GM19043 (cell line): ENCODE data around the gene TMEM209.
"Not testable (repeated sequence)": the region's sequence is repeated elsewhere in the genome, so short reads cannot be mapped to it uniquely, and the experiment has no call there.

Experiments used
- ATAC-seq: cut with Tn5 transposase; IDR thresholded peaks from one replicate; pipeline ENCODE4 v1.9.1; 2021; ENCODE audit warnings: low read depth; ENCODE audit not compliant: unreplicated experiment

The TMEM209 gene

DNA sequence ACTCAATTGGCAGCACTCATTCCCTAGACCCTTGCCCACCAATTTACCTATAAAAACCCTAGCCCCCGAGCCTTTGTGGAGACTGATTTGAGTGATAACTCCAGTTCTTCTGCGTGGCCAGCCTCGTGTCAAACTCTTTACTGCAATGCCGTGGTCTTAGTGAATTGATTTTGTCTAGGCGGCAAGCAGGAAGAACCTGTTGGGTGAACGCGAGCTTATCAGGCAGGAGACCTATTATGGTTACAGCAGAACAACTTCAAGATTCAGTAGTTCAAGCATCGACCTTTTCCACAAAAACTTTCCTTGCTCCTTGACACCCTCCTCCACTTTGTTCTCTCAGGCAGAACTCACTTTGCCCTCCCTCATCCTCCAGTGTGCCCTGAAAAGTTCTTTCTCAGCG lies 14.7 kb upstream of the TMEM209 start:
- no peak for ATAC-seq

DNA sequence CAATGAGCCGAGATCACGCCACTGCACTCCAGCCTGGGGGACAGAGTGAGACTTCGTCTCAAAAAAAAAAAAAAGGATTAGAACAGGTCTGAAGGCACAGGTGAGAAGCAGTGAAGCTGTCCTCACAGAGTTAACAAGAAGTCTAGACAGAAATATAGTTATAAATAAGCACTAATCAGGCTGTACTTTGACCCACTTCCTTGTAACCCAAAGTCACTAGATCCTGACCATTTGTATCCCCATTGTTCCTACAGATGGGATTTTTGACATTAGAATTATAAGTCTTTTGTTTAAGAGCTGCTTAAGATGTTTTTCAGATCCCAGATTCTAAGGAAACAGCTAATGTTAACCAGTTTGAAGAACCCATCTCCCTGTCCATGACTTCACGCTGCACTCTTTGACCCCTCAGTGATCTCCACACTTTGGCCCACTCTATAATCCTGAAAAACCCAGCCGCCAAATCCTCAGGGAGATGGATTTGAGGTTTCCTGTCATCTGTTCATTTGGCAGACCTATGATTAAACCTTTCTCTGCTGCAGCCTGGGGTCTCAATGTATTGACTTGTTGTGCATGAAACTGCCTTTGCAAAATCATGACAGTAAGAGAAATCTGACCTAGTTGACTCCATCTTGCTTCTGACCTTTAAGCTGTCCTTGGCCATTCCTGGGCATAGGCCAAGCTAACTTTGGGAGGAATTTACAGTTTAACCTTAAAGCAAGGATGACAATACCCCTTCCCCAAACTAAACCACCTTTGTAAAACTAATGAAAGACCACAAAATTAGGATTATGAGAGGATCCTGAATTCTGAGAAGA lies 13.8 kb upstream of the TMEM209 start:
- no peak for ATAC-seq

DNA sequence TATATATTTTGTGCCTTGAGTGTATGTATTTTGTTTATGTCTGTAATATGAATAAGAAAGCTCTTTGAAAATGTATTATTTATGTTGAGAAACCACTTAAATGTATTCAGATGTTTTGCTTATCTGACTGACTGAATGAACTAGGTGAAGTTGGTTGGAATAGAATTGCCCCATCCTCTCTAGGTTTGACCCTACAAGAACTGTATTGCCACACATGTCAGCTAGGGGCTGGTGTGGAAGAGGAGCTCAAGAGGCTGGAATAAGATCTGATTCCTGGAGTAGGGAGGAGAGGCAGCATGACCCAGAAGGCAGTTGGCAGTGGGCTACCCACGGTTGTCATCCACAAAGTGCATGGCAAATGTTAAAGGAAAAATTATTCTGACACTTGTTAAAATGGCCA lies 11.5 kb upstream of the TMEM209 start:
- ATAC-seq = no peak

DNA sequence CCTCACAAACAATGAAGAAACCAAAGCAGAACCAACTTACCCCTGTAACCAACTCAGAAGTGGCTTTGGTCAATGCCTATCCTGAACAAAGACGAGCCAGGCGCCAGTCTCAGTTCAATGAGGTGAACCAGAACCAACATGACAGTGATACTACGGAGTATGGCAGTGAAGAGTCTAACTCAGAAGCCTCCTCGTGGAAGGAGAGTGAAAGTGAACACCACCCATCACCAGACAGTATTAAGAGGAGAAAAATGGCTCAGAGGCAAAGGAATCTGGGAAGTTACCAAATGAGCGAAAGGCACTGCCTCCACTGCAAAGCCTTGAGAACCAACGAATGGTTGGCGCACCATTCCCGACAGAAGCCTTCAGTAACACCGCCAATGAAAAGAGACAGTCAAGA lies 10.8 kb upstream of the TMEM209 start:
- no peak for ATAC-seq

DNA sequence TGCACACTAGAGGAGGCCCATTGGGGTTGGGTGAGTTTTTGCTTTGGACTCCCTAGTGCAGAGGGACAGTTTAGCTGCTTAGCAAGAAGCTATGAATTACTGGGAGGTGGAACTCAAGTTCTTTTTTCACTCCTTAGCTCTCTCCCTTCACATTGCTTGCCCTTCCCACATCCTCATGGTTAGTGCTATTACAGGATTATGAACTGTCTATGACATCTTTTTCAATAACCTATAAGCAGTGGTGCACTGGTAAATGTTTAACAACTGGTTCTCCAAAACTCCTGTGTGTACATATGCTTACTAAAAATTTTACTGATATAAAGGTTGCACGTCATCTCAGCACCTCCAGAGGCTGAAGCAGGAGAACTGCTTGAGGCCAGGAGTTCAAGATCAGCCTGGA lies 8.6 kb upstream of the TMEM209 start:
- ATAC-seq = no peak

DNA sequence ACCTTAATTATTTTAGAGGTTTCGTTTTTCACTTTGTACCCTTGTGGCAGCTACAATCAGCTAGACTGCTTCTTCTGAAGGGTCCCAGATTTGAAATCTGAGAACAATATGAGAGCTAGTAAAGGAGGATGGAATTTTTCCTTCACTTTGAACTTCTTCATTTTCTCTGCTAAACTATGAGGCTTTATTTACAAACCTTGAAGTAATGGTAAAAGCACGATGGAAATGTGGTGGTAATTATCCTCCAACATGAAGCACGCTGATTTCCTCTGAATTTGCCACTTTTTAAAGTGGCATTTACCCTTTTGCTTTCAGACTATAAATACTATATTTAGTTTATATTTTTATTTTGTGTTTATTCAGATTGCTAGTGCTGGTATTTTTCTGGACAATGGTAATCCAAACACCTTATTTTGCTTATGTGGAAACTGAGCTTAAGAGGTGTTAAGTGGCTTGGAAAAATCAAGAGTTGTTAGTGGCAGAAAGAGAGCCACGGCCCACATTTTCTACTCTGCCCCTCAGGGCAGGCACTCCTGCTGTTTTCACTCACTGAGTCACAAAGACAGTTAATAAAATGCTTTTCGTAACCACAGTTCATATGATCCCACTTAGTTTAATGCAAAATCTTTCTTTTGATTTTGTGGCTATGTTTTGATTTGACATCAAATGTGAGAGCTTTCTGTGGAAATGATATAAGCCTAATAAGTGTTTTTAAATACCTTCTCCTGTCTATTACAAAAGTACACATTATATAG lies 5.2 kb upstream of the TMEM209 start:
- no peak for ATAC-seq

DNA sequence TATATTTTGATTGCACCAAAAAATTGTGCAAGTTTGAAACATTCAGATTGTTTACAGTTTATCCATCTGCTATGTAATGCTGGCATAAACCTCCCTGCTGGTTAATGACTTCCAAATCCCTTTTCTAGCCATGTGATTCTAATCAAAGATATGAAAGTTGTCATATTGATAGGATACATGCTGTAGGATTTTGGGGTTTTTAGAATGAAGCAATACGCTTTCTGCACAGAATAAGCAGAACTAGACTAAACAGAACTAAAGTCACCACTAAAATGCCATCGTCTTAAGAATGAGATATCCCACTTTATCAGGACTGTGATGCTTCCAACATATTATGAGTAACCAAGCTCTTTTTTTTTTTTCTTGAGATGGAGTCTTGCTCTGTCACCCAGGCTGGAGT lies 3.3 kb upstream of the TMEM209 start:
- ATAC-seq = no peak

DNA sequence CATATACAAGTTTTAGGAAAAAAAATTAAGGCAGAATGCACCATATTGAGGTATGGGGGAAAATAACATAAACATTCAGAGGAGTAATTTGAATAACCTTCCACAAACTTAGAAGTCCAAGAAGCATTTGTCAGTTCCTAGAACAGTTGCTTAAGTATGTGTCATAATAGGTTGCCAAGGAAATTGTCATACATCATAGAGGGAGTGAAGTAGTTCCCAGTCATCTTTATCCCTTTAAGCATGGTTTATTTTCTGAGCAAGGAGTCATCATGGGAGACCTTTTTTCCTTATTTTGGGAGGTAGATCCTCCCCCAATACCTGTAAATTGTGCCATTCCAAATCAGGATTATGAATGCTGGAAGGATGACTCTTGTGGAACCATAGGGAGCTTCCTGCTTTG lies 2.4 kb upstream of the TMEM209 start, which contains the start of gene SSMEM1:
Gene SSMEM1 (plus strand): TSS at position 219 of the 400 bp plus-strand sequence. CDS start 51 bp downstream, at position 270.
- no peak for ATAC-seq

DNA sequence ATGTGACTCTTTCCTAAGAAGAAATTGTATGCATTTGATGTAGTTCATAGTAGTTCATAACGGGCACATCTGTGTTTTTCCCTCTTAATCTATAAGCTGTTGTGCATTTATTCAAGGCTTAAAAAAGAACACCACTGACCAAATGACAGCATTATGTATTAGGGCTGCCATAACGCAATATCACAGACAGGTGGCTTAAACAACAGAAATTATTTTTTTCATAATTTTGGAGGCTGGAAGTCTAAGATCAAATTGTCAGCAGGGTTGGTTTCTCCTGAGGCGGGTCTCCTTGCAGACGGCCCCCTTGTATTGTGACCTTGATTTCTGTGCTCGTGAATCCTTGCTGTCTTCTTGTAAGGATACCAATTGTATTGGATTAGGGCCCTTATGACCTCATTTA lies 1.8 kb upstream of the TMEM209 start:
- no peak for ATAC-seq

DNA sequence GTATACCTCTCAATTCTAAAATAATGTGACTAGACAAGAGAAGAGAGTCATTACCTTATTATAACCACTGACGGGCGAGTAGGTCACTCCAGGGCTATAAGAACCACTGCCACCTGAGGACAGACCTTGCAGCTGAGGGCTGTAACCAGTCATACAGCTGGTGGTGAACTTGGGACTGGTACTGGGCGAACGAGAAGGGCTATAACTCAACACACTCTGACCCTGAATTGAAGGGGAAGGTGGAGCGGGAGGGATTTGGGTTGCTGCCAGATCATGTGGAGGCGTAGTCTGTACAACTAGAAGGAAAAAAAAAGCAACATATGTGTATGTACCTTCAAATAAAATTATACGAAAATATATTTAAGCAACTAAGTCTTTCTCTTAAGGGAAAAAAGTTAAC lies 3.4 kb downstream of the TMEM209 start:
- no peak for ATAC-seq

DNA sequence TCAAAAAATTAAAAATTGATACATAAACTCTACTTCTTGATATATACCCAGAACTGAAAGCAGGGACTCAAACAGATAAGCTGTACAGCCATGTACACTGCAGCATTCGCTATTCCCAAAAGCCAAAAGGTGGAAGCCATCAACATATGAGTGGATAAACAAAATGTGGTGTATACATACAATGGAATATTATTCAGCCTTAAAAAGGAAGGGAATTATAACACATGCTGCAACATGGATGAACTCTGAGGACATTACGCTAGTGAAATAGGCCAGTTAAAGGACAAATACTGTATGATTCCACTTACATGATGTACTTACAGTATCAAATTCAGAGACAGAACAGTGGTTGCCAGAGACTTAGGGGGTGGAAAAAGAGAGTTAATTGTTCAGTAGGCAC lies 8.1 kb downstream of the TMEM209 start:
- no peak for ATAC-seq

DNA sequence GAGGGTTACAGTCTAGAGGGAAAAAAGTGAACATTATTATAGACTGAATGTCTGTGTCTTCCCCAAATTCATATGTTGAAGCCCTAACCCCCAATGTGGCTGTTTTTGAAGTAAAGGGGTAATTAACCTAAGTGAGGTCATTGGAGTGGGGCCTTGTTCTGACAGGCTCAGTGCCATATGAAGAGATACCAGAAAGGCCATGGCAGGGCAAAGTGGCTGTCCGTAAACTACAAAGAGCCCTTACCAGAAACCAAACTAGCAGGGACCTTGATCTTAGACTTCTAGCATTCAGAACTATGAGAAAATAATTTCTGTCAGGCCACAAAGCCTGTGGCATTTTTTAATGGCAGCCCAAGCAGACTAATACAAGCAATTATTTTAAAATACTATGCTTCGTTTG lies 8.7 kb downstream of the TMEM209 start:
- no peak for ATAC-seq

DNA sequence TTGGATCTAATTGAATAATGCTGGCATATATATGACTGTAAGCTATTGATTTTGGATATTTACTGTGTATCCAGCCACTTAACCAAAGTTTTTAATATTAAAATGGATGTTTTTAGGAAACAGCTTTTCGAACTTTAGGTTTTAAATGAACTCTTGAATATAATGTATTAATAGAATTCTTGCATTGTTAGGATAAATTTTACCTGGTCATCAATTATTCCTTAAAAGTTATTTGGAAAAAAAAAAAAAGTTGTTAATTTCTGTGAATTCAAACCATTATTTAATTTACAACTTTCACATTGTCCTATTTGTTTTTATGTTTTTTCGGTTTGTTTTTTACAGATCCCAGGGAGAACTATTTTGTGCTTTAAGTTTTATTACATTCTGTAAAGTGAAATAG lies 9.8 kb downstream of the TMEM209 start:
- no peak for ATAC-seq

DNA sequence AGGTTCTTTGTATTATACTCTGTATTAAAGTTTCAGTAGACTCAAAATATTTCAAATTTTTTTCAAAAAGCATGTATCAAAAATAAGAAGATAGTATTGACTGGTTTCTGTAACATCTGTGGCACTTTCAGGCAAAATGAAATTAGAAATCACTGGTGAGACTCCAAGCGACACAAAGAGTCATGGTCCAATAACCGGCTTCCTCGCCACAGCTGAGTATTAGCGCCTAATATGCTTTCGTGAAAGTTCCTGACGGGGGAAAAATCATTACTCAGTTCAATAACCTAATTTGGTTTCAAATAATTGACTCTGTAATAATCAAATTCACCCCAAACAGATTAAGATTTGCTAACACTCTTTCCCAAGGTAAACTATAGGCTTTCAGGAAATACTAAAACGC lies 13.4 kb downstream of the TMEM209 start:
- ATAC-seq = no peak

DNA sequence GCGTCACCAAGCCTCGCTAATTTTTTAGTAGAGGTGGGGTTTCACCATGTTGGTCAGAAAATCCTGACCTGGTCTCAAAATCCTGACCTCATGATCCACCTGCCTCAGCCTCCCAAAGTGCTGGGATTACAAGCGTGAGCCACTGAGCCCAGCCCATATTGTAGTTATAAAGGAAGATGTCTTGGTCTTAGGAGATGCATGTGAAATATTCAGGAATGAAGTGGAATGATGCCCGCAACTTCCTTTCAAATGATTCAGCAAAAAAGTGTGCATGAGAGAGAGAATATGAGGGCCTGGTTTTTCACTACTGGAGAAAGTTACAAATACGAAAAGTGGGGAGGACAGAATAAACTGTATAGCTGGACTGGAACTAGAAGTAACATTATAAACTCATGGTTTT lies 15.9 kb downstream of the TMEM209 start:
- ATAC-seq = no peak

DNA sequence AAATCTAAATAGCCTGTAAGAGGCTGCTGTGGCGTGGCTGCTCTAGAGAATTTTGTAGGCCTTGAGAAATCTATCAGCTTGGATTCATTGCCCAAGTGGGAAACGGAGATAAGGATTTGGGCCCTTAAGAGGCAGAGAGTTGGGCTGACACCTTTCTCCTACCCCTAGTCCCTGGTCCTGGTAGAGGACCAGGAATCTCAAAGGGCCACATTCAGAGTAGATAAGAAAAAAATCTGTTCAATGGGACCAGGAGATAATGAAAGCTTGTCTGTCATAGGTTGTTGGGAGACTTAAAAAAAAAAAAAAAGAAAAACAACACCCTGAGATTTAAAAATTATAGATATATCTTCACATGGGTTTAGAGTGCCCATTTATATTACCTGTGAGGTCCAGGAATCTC lies 17.8 kb downstream of the TMEM209 start:
- no peak for ATAC-seq

DNA sequence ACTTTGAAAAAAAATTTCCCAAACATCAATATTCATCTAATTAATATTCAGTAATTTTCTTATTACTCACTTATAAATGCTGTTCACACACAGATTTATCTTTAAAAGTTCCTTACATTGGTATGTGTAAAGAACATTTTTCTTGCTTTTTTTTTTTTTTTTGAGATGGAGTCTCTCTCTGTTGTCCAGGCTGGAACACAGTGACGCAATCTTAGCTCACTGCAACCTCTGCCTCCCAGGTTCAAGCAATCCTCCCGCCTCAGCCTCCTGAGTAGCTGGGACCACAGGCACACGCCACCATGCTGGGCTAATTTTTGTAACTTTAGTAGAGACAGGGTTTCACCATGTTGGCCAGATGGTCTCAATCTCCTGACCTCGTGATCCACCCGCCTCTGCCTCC lies 20.9 kb downstream of the TMEM209 start:
- not testable (repeated sequence) for ATAC-seq

DNA sequence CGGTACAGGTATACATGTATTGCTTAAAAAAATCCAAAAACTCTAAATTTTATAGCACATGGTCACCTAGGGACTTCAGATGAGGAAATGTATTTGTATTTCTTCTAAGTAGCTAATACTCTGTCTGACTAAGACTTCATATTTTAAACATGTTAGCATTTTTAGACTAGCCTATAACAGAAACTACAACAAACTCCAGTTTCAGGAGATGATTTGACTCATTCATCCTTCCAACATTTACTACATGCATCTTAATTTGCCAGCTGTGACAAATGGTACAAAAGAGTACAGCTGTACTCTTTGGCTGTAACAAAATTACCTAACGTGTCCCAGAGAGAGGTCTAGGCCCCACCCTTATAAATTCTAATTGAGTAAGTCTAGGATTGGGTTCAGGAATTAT lies 22.2 kb downstream of the TMEM209 start:
- ATAC-seq = peak; percentile 89

DNA sequence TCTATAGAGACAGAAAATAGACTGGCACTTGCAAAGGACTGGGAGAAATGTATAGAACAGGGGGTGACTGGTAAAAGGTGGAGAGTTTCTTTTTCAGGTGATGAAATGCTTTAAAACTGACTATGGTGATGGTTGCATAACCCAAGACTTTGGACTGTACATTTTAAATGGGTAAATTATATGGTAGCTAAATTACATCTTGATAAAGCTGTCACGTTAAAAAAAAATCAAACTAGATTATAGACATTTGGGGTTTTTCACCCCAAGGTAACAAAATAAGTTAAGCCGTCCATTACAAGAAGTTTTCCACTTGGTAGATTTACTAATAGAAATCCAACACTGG lies 24.0 kb downstream of the TMEM209 start:
- no peak for ATAC-seq

DNA sequence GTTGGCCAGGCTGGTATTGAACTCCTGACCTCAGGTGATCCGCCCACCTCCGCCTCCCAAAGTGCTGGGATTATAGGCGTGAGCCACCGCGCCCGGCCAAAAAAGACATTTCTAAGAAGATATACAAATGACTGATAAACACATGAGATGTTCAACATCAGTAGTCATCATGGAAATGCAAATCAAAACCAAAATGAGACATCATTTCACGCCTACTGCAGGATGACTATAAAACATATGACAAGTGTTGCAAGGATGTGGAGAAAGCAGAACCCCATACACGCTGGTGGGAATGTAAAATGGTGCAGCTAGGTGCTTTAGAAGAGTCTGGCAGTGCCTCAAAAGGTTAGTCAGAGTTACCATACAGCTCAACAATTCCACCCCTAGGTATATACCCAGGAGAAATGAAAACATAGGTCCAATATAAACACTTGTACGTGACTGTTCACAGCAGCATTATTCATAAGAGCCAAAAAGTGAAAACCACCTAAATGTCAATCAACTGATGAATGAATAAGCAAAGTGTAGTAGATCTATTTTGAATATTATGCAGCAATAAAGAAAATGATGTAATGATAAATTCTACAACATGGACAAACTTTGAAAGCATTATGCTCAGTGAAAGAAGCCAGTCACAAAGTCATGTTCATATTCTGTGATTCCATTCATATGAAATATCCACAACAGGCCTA lies 24.5 kb downstream of the TMEM209 start:
- no peak for ATAC-seq

DNA sequence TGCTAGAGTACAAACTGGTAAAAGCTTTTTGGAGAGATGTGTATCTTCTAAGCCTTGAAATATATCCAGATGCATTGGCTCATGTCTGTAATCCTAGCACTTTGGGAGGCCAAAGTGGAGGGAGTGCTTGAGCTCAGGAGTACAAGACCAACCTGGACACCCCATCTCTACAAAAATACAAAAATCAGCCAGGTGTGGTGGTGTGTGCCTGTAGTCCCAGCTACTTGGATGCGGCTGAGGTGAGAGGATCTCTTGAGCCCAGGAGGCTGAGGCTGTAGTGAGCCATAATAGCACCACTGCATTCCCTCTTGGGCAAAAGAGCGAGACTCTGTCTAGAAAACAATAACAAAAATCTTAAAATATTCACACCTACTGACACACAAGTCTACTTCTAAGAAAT lies 25.6 kb downstream of the TMEM209 start:
- no peak for ATAC-seq

DNA sequence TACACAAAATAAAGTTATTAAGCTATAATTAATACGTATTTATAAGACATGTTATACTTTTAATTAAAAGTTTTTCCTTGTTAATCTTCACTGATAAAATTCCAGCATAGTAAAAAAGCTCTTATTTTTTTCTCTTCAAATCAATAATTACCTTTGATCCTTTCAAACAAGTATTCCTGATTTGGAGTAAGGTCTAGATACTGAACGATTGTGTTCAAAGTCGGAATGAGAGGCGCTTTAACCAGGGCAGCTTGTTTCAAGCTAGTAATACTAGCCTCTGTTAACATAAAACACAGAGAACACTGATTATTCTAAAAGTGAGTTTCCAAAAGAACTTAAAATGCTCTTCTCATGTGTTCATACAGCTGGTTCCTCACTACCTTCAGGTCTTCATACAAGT lies 27.0 kb downstream of the TMEM209 start:
- ATAC-seq = no peak
